Activated CD4-positive, CD25-positive, alpha-beta regulatory T cell treated with anti-CD3 and anti-CD28 coated beads, Interleukin-2, amount 50 U/mL, for 24 hours (primary cell): Measurements from ENCODE around the gene HDGFL2.

Experiments used
- ATAC-seq, 2 donors: fragments of 150-1000 bp; cut with Tn5 transposase; one replicate each; pipeline ENCODE4 v1.10.0; 2021; ENCODE audit warnings: mild to moderate bottlenecking in 1 of 2, moderate library complexity in 1 of 2

HDGFL2 gene

GRCh38 chr19:4472174-4472974 is at the start of gene HDGFL2:
HDGFL2 (plus strand) TSS chr19:4472297; CDS start chr19:4472351, 54 bp downstream.
- ATAC-seq: no peak

- ATAC-seq: no peak
Observed at GRCh38 chr19:4423416-4424126, 48.5 kb upstream of the HDGFL2 start.

- ATAC-seq: no peak
Observed at GRCh38 chr19:4425537-4425936, 46.6 kb upstream of the HDGFL2 start.

- no peak for ATAC-seq
Observed at GRCh38 chr19:4428326-4428975, 43.6 kb upstream of the HDGFL2 start.

- no peak for ATAC-seq
Observed at GRCh38 chr19:4429256-4429655, 42.8 kb upstream of the HDGFL2 start.

GRCh38 chr19:4429771-4430171 is 42.3 kb upstream of the HDGFL2 start:
- ATAC-seq: no peak

- peak; percentile 48 to 59 for ATAC-seq
Observed at GRCh38 chr19:4430760-4431159, 41.3 kb upstream of the HDGFL2 start.

- ATAC-seq: no peak
Observed at GRCh38 chr19:4431296-4431695, 40.8 kb upstream of the HDGFL2 start.

GRCh38 chr19:4431808-4432674 is 40.1 kb upstream of the HDGFL2 start:
- ATAC-seq: no peak

GRCh38 chr19:4432918-4433506 is 39.1 kb upstream of the HDGFL2 start:
- ATAC-seq: no peak

GRCh38 chr19:4434391-4434790 is 37.7 kb upstream of the HDGFL2 start:
- ATAC-seq: no peak

GRCh38 chr19:4436231-4436630 is 35.9 kb upstream of the HDGFL2 start:
- ATAC-seq: no peak

GRCh38 chr19:4437103-4437502 is 35.0 kb upstream of the HDGFL2 start:
- ATAC-seq: no peak

GRCh38 chr19:4439243-4439642 is 32.9 kb upstream of the HDGFL2 start:
- no peak for ATAC-seq

- peak in 1 of 2 donors; percentile 28 for ATAC-seq
Observed at GRCh38 chr19:4441994-4442818, 29.9 kb upstream of the HDGFL2 start.

GRCh38 chr19:4442819-4443146 is 29.3 kb upstream of the HDGFL2 start:
- no peak for ATAC-seq

GRCh38 chr19:4443188-4443587 is 28.9 kb upstream of the HDGFL2 start:
- ATAC-seq: no peak

GRCh38 chr19:4443966-4444764 is 27.9 kb upstream of the HDGFL2 start:
- ATAC-seq: no peak

GRCh38 chr19:4444765-4445741 is 27.0 kb upstream of the HDGFL2 start:
- ATAC-seq: peak in 1 of 2 donors; percentile 24
